Activated CD8-positive, alpha-beta memory T cell treated with anti-CD3 and anti-CD28 coated beads, Interleukin-2, amount 50 U/mL, for 1 hour (primary cell): ENCODE results near the gene LDB1.

ENCODE experiments used
- DNase-seq: peaks from one replicate; pipeline ENCODE4 v3.0.0-alpha.2; 2020; ENCODE audit errors: extremely low read depth

Gene LDB1

DNA sequence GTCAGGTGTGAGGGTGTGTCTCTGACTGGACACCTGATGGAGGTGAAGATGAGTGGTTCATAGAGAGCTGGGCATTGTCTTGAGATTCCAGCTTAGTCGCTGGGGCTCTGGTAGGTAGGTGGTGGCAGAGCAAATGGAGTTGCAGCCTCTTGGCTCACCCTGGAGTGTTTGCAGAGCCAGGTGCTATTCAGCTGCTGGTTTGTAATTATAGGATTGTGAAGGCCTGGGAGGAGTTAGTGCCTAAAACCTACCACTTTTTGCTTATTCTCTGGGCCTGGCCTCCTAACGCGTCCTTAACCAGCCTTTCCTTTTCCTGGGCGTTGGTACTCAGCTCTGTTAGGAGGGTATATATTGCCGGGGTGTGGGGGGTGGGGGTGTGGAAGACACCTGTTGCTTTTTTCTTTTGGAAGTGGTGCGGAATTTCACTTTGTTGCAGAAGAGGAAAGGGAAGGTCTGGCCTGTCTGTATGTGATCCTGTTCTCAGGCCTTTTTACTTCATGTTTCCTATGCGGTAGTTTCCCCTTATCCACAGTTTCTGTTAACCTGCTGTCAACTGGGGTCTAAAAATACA is 15.9 kb upstream of the LDB1 start:
- no peak for DNase-seq

DNA sequence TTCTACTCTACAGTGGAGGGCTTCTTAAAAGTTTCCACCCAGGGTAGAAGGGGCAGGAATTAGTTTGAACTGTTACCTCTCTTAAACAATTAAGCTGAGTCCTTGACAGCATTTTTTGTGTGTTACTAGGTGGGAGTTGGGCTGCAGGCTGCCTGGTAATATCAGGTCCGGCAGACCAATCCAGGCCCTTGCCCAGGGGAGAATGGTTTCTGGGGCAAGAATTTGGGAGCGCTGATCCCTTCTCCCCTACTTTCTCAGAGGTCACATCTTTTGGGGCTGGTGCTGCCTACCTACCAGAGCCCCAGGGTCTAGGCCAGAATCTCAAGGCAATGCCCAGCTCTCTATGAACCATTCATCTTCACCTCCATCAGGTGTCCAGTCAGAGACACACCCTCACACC is 14.2 kb upstream of the LDB1 start:
- DNase-seq = no peak

DNA sequence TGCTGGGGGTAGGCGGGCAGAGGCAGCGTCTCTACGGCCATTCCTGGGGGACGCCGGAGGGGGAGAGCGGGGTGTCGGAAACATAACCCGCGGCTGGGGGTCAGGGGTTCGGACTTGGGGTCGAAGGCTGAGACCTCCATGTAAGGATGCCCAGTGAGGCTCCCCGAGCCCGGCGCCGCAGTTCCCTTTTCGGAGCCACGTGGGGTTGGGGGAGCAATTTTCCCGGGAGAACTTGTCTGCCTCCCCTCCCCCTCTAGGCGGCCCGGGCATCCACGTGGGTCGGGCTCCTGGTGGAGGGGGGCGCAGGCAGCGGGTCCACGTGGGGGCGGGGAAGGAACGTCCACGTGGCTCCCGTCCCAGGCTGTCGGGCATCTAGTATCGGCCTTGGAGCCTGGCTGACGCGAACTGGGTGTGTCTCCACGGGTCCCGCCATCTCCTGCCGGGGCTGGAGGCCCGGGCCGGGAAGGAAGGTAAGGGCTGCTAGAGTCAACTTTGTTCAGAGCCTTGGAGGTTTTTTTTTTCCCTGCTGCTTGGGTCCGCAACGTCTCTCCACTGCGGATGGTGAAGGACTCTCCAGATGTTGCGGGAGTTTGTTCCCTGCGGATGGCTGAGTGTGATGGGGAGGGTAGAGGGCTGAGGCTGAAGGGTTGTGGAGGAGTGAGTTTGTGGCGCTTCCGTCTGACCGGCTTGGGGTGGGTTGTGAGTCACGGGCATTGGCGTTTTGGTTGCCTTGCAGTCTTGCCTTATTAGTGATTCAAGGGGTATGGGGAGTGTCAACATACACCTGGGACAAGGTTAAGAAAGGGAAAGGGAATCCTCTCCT is 13.4 kb upstream of the LDB1 start:
- DNase-seq = no peak

DNA sequence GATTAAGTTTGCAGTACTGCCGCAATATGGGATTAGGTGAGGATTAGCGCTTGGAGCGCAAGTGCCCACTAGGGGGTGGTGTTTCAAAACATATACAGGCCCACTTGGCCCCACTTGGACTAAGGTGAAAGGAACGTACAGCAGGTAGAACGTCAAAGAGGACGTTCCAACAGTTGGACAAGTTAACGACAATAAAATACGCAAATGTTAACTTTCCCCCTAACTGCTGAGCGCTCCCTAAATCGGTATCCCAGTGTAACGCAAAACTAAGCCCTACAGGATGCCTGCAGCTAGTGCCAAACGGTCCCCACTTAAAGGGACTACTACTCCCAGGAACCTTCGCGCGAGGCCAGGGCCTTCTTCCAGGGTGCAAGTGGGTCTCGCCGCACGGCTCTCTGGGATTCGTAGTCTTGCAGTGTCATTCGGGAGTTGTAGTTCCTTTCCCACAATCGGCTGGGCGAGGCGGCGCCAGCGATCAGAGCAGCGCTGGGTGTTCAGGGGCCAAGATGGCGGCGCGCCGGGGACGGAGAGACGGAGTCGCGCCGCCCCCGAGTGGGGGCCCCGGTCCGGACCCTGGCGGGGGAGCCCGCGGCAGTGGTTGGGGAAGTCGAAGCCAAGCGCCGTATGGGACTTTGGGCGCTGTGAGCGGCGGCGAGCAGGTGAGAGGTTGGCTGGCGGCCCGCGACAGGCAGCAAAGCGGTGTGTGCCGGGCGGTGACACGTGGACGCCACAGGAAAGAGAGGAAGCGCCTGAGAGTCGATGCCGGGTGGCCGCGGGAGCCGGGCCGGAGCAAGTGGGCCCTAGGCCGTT is 12.6 kb upstream of the LDB1 start, which contains the start of gene PPRC1:
TSS of gene PPRC1 (plus strand) at position 478 of the 810 bp plus-strand sequence. CDS start at position 507, 29 bp downstream.
- DNase-seq = peak; percentile 94

DNA sequence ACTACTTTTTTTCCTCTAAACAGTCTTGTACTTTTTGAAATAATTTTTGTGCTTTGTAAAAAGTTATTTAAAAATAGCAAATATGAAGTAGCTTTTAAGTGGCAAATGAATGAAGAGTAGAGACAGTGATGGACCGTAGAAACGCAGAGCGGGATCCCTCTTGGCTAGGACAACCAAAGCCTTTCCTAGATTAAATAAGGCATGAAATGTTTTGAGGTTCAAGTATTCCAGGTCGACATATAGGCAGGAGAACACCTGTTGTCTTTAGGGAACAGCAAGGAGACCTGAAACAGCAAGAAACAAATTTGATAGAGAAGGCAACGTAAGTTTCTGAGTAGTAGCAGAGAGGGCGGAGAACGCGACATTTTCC is 12.0 kb upstream of the LDB1 start:
- DNase-seq = no peak

DNA sequence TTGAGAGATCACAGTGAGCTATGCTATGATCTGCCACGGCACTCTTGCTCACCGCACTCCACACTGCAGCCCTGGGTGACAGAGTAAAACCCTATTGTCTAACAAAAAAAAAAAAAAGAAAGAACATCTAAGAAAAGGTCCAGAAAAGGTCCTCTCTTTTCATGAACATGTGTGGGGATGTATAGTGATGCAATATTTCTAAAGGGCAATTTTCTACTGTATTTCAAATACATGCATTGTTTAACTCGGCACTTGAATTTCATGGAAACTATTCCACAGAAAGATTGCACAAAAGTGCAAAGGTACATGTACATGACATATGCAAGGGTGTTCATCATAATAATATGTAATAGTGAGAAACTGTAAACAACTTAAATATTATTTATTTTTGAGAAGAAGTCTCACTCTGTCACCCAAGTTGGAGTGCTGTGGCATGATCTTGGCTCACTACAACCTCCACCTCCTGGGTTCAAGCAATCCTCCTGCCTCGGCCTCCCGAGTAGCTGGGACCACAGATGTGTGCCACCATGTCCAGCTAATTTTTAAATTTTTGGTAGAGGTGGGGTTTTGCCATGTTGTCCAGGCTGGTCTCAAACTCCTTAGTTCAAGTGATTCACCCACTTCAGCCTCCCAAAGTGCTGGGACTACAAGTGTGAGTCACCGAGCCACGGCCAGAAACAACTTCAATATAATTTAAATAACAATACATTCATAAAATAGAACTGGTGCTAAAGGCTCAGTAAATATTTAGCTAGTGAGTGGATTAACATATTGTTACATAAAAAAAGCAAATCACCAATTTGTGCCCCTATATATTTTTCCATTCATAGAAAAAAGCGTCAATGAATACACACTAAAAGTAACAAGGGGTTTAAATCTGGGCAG is 11.4 kb upstream of the LDB1 start:
- no peak for DNase-seq

DNA sequence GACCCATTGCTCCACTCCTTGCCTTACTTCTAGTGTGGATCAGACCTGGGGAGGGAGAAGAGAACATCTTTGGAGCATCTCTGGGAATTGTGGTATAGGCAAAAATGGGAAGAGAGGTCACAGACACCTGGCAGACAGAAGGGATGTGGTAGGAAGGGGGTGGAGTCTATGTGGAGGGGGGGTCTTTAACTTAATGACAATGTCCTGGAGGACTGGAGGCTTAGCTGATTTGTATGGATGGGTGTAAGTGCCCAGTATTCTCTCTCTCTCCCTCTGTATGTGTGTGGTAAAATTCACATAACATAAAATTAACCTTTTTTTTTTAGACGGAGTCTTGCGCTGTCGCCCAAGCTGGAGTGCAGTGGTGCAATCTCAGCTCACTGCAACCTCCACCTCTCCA is 3.1 kb upstream of the LDB1 start:
- DNase-seq = no peak

DNA sequence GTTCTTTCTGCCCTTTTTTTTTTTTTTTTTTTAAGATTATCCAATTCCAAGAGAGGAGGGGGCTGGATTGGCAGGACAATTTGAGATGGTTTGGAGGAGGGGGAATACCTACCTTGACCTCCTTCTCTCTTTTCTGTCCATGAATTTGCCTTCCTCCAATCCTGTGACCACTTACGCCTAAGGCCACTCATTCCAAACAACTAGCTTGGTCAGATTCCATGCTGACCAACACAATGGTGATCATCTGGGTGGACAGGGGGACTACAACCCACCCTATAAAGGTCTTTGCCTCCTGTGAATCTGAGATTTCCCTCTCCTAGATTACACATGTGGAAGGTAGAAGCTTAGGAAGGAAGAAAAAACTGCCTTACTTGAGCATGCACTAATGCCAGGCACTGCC is 2.3 kb upstream of the LDB1 start:
- DNase-seq = no peak

DNA sequence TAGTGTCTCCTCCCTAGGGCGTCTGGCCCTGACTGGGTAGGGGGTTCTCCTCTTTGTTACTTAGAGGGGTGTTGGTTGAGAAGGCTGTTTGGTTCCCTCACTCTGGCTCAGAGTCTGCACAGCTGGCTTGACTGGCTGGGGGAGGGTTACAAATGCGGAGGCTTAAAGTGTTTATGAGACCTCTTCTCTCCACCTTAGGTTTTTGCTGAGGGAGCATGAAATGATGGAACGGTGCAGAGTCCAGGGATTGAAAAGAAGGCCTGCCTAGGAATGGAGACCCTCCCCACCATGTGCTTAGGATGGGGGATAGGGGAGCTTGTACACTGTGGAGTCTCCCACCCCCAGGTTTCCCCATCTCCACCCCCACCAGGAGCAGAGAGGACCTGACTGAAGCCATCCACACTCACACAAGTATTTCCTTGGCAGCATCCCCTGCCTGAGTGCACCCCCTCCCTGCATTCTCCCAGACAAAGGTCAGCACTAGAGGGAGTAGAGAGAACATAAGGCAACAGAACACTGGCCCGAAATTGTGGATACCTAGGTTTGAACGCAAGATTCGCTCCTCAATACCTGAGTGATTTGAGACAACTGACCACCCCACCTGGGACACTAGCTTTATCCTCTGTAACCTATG is 1.7 kb upstream of the LDB1 start:
- DNase-seq = no peak

DNA sequence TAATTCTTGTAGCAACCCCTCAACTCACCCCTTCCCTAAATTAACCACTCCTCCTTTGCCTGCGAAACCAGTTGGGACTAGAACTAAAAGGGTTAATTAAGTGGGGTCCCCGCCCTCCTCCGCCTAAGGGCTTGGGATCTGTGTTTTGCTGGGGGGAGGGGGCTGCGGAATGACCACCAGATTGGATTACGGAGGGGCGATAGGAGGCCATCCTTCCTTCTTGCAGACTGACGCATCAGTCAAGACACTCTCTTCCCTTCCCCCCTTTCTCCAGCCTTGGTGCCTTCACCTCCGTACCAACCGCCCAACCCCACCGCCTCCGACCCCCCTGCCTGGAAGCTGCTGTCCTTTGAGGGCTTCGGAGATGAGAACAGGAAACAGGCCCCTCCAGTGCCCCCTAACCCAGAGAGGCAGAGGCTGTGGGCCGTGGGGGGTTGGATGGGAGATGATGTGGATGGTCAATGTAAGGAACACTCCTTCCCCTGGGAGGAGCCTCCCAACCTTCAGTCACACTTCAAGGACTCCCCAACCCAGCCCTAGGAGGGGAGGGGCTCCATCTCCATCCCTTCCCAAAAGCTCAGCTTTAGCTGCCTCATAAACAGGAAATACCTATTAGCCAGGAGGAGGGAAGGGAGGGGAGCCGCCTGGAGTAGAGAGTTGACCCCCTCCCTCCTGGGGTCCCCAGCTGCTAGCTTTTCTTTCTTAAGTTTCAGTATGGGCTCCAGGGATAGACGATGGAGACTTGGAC is 997 bp upstream of the LDB1 start:
- DNase-seq = no peak

DNA sequence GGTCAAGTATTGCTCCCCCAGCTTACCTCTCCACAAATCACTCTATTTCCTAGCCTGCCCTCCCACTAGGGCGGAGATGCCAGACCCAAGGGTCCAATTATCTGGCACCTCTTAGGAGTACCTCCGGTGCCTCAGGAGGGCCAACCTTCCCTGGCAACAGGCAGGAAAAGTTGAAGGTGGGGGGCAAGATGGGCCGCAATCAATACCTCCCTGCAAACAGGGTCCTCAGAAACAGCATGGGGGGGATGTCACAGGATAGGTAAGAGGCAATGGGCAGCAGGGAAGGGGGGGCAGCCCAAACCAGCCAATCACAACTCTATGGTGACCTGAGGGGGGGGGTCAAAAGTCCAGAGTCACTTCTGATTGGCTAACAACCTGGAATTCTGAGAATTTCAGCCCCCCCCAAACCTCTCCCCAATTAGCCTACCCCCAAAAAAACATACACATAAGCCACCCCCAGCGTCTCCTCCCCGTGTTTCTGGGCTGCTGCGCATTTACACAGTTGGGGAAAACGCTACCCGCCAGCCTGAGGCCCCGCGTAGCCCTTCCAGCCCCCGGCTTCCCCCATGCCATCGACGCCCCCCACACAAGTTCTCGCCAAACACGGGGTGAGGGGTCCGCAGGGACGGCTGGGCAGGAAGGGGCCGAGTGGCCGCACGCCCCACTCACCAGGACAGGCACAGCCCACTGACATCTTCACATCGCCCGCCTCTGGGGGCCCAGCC is 589 bp downstream of the LDB1 start:
- DNase-seq = no peak

DNA sequence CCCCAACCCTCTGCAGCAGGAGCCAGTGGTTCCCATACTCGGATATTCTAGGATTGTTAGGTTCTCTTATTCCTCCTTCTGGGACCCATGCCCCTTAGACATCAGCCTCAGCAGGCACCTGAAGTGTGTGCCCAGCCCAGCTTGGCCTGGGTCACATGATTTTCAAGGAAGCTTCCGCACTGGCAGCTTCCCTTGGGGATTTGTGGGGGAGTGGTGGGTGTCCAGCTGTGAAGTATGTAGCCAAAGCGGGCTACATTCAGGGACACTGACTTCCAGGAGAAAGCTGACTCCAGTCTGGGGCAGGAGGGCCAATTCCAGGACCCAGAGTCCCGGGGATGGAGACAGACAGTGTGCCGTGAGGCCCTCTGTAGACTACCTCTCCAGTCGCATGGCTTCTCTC is 1.3 kb downstream of the LDB1 start:
- no peak for DNase-seq

DNA sequence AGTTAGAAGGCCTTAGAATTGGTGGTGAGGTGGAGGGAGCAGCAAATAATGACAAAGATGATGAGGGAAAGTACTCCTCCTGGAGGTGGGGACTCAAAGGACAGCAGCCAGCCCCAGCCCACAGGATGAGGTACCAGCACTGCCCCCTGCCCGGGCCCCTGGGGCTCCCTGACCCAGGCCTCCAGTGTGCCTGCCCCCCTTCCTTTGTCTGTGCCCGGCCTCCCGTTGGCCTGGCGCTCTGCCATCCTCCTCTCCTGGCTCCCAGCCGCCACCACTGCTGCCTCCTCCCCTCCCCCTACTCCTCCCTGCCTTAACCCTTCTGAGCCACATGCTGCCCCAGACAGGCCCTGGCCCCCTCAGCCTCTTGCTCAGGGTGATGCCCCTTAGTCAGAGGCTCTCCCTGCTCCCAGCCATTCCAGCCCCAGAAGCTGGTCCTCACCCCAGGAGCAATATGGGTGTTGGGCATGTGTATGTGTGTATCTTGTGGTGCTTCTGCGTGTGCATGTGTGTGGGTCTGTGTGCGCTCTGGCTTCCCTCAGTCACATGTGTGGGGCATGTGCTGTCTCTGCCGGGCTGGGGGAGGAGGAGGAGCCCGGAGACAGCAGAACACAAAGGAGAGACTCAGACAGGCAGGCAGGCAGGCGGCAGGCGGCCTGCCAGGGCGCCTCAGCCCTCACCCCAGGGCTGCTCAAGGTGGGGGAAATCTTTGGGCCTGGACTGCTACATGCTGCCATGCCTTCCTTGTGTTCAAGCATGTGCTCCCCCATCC is 2.6 kb downstream of the LDB1 start:
- DNase-seq = no peak

DNA sequence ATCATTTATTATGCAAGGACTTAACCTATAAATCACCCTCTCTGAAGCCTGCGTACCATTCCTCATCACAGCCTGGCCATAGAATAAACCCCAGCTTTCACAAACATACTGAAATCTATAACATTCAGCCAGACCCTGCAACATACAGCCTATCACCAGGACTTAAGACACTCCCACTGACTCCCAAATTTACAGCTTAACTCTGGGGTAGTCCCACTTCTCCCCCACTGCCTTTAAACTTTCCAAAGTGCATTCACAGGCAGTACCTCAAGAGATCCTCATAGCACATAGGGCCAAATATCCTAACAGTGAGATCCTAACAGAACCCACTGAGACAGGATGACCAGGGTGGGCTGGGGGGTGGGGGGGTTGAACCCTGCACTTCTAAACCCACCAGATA is 3.5 kb downstream of the LDB1 start:
- no peak for DNase-seq

DNA sequence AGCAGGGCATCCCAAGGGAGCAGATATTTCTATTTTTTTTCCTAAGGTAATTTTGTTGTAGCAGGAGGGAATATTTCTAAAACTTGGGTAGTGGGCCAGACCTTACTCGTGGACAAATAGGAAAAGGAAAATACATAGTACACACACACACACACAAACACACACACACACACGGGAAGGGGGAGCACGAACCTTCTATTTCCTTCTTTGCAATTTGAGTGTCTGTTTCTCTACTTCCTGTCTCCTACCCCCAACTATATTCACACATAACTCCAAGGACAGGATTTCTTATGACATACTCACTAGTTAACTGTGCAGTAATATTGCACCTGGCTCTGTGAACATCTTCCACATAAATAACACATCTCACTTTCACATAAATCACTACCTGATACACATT is 4.4 kb downstream of the LDB1 start:
- DNase-seq = no peak

DNA sequence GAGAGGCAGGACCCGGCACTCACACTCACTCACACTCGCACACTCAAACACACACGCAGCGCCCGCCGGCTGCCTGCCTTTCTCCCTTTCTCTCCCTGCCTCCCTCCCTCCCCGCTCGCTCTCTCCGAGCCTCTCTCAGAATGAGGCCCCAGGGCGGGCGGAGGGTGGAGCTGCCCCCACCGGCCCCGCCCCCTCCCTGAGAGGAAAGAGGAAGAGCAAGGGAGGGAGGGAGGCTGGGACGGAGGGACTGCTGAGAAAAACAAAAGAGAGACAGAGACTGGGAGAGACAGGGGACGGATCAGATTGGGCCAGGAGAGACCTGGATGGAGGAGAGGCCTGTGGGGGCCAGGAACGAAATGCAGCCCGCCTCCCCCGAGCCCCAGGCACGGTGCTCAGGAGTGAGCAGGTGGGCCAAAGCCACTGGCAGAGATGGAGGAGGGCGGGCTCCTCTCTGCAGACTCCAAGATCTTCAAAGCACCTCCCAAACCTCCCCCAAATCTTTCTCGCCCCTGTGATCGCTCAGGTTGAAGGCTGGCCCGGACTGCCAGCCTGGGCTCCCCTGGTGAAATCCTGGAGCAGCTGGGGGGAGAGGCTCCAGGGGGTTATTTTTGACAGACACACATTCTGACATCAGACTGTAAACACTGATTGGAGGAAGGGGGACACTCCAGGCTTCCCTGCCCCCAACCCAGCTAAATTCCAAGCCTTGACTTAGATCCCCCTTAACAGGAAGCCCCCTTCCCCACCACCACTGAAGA is 5.1 kb downstream of the LDB1 start:
- DNase-seq = peak; percentile 53

DNA sequence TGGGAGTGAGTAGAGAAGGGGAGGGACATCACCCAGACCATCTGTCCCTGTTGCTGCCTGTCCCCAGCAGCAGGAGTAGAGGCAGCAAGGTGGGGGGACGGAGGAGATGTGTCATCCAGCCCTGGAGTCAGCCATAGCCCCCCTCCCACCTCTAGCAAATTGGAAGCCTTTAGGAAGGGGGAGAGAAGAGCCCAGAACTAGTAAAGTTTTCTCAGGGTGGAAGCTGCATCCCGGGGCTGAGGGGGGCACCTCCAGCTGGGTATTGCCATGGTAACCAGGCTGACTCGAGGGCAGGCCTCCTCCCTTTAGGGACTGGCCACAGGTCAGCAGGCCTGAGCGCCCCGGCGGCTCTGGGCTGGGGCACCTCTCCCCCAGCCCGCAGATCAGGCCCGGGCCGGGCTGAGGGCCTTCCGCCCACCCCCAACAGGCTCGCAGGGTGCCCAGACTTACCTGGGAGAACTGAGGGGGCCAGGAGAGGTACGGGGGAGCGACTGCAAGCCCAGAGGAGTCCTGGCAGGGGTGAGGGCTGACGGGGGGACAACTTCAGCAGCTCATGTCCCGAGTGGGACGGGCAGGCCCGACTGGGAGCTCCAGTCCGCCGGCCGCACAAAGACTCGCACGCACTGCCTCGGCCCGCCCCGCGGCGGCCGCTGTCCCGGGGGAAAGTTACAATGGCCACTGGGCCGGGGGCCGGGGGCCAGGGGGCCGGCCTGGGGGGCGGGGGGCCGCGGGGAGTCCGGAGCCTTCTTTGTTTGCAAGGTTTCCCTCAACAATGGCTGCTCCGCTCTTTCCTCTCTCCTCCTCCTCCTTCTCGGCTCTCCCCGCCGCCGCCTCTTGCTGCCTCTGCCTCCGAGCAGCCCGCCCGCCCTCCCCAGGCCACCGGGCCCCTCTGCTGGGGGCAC is 6.0 kb downstream of the LDB1 start:
- DNase-seq = no peak
